HG02678 (cell line): ENCODE results near the gene SCYL3.
A peak's percentile ranks its signal among the peaks of the same experiment; 100 is the strongest.
"Not testable (repeated sequence)": the region's sequence is repeated elsewhere in the genome, so short reads cannot be mapped to it uniquely, and the experiment has no call there.

Experiments used
- ATAC-seq: cut with Tn5 transposase; IDR thresholded peaks from one replicate; pipeline ENCODE4 v1.9.1; 2021; ENCODE audit warnings: mild to moderate bottlenecking, moderate library complexity; ENCODE audit not compliant: unreplicated experiment

SCYL3 gene

GRCh38 chr1:169829671-169830070, 64.0 kb downstream of the SCYL3 start:
- no peak for ATAC-seq

DNA sequence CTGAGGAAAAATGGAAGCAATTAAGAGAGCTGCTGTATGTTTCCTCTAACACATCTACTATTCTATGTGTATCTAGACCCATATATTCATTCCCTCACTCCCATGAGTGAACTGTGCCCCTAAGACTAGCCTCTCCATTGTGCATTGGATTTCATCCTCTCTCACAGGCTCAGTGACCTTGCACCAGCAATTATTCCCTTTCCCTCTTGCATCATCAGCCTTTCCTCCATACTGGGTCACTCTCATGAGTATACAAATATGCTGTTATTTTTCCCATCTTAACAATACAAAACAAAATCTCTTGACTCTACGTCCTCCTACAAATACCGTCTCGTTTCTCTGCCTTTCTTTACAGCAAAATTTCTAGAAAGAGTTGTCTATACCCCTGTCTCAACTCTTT, 69.5 kb downstream of the SCYL3 start:
- ATAC-seq = no peak

- ATAC-seq = no peak
Measured at GRCh38 chr1:169821500-169821899, 72.2 kb downstream of the SCYL3 start.

DNA sequence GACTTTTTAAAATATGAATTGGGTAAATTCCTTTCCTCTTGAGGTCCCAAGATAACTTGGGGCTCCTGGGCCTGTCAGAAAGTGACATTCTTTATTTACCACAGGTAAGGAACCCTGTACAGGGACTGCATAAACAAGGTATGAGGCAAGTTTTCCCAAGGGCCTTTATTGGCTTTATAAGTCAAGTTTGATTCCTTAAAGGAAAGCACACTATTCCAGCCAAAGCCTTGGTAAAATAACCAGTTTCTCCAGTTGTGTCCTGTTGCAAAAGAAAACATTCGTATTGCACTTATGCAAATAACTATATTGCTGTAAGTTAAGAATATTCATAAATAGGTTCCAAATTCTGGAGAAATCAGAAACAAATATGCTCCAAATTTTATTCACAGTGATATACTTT, 77.1 kb downstream of the SCYL3 start:
- no peak for ATAC-seq

- no peak for ATAC-seq
Measured at GRCh38 chr1:169814265-169814664, 79.4 kb downstream of the SCYL3 start.

GRCh38 chr1:169812131-169812530, 81.6 kb downstream of the SCYL3 start:
- no peak for ATAC-seq

DNA sequence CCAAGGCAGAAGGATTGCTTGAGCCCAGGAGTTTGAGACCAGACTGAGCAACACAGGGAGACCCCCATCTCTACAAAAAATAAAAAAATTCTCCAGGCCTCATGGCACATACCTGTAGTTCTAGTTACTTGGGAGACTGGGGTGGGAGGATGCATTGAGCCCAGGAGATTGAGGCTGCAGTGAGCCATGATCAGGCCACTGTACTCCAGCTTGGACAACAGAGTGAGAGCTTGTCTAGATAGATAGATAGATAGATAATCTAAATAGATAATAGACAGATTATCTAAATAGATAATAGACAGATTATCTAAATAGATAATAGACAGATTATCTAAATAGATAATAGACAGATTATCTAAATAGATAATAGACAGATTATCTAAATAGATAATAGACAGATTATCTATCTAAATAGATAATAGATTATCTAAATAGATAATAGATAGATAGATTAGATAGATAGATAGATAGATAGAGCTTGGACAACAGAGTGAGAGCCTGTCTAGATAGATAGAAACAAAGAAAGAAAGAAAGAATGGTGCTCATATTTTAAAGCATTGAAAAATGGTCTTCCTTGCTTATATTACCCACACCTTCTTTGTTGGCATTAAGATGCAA, 82.2 kb downstream of the SCYL3 start:
- ATAC-seq = not testable (repeated sequence)

GRCh38 chr1:169809370-169810095, 84.2 kb downstream of the SCYL3 start:
- ATAC-seq = peak; percentile 47

GRCh38 chr1:169804941-169805340, 88.8 kb downstream of the SCYL3 start:
- no peak for ATAC-seq

GRCh38 chr1:169802888-169803287, 90.8 kb downstream of the SCYL3 start:
- ATAC-seq = no peak
